Fibroblast of upper back skin (primary cell): ENCODE results near the gene CRYL1.

Source experiments
- DNase-seq: peaks from one replicate; pipeline ENCODE4 v3.0.0-alpha.2; 2013

The CRYL1 gene

DNA sequence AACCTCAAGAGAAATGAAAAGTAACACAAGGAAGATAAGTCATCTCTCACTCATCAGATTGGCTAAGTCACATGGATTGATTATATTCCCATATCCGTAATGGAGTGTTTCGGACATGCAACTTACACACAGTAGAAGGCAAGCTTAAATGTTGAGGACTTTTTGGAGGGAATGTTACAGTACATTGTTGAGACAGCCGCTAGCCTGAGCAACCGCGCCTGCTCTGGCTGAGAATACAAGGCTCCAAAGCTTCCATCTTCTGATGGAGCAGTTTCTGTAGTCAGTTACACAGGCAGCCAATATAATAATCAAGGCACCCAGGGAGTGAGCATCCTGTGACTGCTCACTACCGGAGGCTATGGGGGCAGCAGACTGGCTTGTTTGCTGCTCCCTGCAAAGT, 1.0 kb upstream of the CRYL1 start:
- peak; percentile 4 for DNase-seq

DNA sequence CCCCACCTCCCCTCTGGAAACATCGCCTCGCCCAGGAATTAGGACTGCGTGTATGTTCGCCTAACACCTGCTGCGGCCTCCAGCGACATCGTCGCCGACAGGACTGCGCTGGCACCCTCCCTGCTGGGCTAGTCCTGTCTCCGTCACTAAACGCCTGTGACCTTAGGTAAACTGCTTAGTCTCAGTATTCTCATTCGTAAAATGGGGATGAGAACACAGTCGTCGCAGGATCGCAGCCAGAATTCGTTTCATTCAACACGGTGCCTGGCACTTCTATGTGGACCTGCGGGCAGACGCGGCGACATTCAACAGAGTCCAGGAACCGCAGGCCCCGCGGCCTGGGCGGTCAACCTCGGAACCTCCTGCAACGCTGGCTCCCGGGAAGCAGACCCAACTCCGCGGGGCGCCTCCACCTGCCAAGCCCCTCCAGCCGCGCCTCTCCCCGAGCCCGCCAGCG, 485 bp downstream of the CRYL1 start:
- no peak for DNase-seq

DNA sequence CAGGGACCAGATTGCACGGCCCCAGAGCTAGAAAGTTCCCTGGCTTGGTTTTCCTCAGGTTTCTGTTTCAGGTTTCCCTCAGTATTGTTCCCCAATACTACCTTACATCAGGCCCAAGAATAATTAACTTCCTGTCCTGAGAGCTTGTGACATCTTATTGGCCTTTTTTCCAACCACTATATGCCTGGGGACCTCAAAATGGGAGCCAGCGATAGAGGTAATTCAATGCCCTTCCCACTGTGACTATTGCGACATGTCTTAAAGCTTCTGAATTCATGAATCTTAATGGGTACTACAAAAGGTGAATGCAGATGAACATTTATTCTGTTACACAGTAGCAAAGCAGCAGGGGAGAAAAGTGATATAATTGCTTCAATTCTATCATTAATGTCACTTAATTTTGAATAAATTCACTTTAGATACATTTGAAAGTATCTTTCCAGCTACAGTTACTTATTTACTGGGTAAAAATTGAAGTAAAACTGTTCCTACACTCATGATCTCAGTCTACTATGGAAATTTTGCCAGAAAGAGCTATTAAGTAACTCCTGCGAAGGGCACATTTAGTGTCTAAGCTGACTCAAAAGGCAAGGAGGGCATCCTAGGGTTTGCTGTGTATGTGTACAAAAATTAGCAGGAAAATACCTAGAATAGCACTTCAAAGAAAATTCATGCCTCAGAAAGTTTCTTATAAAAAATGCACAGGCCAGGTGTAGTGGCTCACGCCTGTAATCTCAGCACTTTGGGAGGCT, 4.1 kb downstream of the CRYL1 start:
- DNase-seq = no peak

DNA sequence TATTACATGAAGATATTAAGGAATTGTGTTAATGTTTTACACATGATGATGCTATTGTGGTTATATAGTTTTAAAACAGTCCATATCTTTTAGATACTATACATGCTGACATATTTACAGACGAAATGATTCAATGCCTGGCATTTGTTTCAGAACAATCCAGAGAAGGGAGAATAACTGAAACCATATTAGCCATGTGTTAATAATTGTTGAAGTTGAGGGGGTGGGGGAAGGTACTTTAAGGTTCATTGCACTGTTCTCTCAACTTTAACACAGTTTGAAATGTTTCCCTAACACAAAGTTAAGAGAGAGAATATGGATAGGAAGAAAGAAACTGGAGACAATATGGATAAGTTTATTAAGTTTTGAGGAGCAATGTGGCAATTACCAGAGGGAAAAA, 5.8 kb downstream of the CRYL1 start:
- peak; percentile 36 for DNase-seq

DNA sequence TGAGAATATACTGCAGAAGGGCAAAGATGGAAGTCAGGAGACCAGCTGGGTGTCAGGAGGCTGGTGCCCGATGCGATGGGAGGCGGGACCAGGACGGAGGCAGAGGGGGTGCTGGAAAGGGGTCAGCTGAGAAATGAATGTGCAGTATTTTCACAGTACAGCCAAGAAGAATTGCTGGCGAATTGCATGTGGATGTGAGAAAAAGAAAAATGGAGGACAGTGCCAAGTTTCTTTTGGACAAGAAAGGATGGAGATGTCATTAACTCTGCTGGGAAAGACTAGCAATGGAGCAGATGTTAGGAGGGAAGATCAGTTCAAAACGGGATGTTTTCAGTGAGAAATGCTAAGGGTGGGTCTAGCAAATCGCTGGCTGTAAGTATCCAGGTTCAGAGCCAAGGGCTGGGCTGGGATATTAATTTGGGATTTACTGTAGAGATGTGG, 7.0 kb downstream of the CRYL1 start:
- DNase-seq = no peak

DNA sequence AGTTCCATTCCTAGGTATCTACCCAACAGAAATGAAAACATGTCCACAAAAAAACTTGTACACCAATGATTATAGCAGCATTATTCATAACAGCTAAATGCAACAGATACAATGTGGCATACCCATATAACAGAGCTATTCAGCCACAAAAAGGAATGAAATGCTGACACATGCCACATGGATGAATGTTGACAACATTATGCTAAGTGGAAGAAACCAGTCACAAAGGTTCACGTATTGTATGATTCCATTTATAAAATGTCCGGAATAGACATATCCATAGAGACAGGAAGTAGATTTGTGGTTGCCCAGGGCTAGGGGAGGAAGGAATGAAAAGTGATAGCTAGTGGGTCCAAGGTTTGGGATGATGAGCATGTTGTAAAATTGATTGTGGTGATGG, 10.8 kb downstream of the CRYL1 start:
- no peak for DNase-seq

DNA sequence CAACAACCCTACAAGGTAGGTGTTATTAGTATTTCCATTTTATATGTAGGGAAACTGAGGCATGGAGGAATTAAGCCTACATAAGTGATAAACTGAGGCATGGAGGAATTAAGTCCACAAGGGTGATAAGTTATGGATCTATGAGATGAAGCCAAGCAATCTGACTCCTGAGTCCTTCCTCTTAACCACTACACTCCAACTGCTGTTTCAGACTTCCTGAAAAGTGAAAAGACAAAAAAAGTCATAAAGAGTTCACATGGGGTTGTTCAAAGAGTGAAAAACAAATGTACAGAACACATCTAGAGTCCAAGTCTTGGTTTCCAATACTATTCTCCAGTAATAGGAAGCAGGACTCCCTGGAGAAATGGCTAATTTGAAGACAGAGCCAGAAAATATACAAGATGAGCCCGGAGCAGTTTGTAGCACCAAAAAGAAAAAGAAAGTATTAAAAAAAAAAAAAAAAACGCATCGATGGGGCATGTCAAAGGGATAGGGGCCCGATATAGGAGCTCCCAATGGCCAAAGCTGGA, 12.1 kb downstream of the CRYL1 start:
- DNase-seq = no peak

DNA sequence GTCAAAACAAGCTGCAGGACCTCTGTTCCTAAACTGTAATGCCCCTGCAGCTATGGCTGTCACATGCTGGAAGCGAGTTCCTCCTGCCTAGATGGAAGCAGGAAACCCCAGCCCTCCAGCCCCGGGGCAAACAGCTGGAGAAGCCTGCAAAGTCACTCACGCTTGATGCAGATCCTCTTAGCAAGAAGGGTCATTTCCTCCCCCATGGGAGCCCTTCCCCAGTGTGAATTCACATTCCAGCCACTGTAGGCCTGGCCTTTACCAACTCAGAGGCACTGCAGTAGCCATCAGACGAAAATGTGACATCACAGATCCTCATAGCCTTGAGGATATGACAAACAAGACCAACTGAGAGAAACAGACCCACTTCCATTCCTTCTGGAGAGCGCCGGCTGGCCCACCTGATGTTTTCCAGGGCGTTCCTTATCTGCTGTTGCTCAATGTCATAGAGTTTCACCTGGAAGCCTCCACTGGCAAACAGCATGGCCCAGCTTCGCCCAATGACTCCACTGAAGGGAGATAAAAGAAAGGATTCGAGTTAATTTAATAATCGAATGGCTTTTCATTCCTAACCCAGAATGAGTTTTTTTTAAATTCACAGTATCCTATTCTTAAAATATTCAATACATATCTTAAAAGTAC, 13.5 kb downstream of the CRYL1 start:
- no peak for DNase-seq

DNA sequence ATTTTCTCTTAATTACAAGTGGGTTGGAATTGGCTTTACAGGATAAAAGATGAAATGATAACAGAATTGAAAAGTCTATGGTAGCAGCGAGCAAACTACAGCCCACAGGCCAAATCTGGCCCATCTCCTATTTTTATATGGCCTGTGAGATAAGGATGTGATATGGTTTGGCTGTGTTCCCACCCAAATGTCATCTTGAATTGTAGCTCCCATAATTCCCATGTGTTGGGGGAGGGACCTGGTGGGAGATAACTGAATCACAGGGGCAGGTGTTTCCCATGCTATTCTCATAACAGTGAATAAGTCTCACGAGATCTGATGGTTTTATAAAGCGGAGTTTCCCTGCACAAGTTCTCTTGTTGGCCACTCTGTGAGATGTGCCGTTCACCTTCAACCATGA, 19.0 kb downstream of the CRYL1 start:
- DNase-seq = no peak

DNA sequence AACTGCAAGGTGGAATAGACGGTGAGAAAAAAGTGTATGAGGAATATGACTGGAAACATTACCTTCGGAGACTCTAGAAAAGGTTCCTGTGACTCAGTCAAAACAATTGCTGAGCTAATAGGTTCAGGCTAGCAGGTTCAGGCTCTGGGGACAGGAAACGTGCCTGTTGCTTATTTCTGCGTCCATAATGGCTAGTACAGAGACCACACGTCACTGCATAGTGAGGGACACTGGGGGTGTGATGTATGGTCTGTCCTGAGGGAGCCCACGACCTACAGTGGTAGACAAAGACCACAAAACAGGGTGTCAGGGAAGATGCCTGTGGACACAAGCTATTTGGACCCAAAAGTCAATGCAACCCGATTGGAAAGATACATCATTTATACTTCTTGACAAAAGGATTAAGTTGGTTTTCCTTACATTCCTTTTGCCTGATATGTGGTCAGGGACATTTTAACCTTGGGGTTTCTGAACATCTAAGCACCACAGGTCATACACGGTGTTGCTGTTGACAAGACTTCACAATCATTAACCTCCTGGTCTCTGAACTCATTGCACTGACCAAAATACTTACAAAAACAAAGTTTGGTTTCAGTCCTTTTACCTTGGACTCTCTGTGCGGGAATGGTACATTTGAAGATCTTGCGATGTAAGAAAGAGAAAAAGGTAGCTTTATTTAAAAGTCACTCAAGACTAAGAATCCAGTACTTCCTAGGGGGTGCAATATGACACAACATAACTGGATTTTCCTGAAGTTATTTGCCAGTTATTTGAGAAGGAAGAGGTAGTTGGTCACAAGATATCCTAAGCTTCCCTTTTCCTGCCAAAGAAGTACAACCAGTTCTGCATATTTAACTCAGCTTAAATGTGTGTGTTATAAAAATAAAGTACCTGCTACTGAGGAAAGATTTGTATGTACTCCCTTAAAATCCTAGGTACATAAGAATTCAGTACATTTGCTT, 20.0 kb downstream of the CRYL1 start:
- DNase-seq = no peak

DNA sequence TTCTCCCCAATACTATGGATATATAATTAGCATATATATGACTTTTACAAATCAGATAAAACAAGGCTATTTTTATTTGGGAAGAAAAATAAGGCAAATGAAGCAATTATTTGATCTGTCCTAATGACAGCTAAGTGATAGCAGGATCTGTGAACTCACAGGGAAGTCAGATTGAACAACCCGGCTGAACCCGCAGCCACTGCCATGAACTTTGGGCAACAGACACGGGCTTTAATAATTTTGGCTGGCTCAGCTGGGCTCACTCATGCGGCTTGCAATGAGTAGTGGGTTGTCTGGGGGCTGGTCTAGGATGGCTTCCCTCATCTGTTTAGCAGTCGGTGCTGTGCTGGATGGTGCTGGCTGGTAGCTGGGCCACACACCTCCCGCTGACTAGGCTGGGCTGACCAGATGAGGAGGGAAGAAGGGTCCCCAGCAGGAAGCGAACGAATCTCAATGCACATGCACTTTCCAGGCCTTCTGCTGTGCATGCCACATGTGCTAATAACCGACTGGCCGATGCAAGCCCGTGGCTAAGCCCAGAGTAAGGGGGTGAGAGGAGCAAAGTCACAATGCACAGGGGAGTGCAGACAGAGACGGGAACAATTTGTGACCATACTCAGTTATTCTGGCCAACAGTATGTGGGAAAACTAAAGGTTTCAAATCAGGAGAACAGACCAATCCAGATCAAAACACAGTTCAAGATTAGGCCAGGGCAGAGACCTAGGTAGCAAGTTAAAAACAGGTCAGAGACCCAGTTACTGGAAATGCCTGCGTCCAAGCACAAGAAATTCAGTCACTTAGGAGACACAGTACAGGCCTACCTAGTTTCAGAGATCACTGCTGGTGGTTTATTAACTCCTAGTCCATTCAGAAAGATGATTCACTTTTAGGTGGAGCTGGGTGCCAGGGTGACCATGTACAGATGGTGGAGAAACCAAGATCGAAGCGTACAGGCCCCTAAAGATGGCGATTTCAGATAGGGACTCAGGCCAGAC, 22.3 kb downstream of the CRYL1 start:
- DNase-seq = no peak

DNA sequence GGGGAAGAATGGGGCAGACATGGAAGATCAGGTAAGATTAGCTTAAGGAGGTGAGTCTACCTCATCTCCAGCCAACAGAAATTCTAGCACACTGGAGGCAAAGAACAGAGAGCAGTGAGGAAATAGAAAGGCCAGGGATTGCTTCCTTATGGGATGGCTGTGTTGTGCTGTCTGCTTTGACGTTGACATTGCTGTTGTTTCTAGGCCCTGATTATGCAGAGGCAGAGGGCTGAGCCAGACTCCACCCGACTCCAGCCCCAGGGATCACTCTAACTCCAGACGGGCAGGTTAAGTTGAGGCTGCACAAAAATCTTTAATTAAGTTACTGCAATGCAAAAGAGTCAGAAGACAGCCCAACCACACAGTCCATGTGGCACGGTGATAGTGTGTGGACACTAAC, 24.1 kb downstream of the CRYL1 start:
- DNase-seq = no peak

DNA sequence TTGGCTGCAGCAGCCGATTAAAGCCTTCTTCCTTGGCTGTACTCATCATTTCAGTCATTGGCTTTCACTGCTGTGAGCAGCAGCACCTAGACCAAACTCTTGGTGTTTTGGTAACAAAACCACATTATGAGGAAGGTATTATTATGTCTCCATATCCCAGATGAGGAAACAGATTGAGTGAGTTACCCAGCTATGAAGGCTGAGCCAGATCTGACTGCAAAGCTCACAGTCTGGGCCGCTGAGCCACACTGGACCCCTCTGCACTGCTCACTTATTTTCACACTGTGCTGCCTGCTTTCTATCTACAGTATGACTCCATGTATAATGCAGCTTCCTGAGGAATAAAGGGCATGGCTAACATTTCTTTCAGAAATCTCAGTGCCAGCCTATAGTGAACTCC, 24.5 kb downstream of the CRYL1 start:
- DNase-seq = no peak

DNA sequence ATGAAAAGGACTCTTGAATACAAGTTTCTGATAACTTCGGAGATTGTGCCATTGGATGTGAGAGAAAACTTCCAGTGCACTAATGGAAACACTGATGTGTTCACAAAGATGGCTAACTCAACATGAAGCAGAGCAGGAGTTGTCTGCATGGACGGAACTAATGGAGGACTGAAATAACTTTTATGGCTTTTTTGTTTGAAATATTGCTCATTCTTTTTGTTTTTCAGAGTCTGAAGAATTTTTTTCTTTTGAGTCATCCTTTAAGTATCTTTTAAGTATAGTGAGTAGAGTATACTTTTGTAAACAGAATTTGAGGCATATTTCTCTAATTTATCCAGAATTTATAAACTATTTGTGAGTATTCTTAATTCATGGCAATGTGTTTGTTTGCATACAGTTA, 25.7 kb downstream of the CRYL1 start:
- no peak for DNase-seq

DNA sequence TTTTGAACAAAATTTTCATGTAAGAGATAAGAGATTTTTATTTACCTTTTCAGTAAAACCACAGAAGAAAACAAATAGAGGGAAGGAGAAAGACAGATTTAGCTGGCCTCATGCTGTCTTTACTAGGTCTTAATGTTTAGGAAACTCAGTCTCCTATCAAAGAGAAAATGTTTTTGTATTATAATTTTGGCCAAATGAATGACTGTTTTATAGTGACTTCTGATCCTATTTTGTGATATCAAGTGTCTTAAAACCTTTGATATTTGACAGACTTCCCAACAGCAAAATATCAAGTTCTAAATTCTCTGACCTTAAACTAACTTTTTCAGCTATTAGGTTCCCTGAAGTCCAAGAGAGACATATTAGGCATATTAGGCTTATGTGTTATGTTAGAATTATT, 27.0 kb downstream of the CRYL1 start:
- DNase-seq = no peak

DNA sequence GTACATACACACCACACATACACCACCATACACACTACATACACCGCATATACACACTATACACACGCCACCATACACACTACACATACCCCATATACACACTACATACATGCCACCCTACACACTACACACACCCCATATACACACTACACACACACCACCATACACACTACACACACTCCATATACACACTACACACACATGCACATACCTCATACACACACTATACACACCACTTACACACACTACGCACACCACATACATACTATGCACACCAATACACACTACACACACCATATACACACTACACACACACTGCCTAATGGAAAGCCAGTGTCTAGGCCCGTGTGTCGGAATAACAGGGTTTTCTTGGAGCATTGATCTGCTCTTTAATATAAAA, 27.5 kb downstream of the CRYL1 start:
- DNase-seq = no peak

DNA sequence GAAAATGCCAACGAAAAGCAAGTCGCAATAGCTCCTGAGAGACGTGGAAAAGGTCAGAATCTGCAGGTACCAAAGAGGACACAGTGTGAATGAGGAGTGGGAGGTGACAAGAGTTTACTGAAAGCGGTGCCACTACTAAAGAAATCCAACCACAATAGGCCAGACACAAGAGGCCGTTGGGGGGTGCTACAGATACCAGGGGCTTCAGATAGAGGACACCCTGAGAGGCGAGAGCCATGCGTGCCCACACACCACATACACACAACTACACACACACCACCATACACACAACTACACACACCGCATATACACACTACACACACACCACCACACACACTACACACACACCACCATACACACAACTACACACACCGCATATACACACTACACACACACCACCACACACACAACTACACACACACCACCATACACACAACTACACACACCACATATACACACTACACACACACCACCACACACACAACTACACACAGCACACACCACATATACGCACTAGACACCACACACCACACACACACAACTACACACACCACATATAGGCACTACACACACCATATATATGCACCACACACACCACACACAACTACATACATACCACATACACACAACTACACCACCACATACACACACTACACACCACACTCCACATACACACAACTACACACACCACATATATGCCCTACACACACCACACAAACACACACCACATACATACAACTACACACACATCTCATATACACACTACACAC, 28.5 kb downstream of the CRYL1 start:
- DNase-seq = no peak

DNA sequence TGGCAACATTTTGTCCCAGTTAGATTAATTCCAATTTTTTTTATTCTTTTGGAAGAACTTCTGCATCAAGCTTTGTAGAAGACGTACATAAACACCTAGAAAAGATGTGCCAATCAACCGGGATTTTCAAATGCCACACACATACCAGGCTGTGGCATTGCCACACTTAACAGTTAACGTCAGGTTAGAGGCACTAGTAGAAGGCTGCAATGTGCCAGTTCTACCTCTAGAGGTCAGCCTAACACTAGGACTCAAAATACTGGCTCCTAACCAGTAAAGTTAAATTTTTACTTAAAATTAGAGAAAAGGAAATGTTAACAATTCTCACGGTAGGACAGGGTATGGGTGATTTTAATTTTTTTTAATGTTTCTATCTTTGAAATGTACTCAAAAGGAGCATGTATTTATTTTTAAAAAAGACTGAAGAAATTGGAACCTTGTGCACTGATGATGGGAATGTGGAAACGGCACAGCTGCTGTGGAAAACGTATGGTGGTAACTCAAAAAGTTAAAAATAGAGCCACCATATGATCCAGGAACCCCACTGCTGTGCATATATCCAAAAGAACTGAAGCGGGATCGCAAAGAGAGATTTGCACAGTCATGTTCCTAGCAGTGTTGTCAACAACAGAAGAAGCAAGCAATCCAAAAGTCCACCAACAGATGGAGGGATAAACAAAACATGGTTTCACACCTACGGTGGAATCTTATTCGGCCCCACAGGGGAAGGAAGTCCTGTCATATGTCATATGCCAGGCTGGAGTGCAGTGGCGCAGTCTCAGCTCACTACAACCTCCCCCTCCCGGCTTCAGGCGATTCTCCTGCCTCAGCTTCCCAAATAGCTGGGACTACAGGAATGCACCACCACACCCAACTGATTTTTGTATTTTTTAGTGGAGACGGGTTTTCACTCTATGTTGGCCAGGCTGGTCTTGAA, 30.3 kb downstream of the CRYL1 start:
- peak; percentile 58 for DNase-seq

DNA sequence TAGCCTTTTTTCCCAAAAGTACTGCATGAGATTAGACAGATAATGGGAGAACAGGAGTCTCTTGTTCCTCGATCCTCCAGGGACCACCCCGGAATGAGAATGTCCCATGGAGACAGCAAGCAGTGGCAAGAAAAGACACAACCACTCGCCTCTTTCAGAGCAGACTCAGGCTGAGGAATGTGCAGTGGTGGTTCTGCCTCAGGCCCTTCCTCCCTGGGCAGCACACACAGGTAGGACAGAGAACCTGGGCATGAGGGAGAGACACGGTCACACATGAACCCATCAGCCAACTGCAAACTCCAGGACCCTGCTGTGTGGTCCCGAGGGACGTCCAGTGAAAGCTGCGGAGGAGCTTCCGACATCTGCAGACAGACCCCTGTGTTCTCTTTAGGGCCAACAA, 31.0 kb downstream of the CRYL1 start:
- no peak for DNase-seq

DNA sequence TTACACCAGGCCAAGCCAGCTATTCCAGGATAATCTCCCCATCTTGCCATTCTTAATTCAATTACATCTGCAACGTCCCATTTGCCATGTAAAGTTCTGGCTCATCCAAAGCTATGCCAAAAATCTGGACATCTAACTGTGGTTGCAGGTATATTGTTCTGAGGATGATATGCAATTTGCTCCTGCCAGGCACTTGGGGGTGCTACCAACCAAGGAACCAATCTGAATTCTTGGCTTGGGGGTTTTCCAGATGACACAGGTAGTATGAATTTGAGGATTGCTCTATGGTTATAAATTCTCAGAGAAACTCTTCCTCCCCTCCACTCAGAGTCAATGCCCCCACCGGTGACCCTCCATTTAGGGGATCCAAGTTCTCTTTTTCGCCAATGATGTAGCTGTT, 33.0 kb downstream of the CRYL1 start:
- DNase-seq = peak; percentile 48
